HG03066 (cell line): ENCODE data around the gene KMT2D.

ENCODE experiments used
- ATAC-seq: cut with Tn5 transposase; IDR thresholded peaks from one replicate; pipeline ENCODE4 v1.9.1; 2021; ENCODE audit warnings: low read depth; ENCODE audit not compliant: unreplicated experiment

Gene KMT2D

DNA sequence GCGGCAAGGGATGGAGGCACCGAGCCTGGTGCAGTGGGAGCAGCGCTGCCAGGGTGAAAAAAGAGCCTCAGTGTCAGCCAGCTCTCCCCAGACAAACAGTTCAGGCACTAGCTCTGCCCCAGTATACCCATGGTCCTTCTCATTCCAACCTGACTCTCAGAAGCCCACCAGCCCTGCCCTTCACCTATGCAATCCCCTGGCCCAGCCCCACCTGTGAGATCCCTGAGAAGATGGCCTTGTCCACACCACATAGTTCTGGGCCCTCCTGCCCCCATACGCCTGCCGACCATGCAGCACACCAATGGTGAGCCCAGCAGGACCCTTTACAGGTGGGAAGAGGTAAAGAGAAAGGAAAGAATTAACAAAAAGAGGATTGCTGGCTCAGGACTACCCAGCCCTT lies 6.5 kb downstream of the KMT2D start:
- ATAC-seq: no peak

DNA sequence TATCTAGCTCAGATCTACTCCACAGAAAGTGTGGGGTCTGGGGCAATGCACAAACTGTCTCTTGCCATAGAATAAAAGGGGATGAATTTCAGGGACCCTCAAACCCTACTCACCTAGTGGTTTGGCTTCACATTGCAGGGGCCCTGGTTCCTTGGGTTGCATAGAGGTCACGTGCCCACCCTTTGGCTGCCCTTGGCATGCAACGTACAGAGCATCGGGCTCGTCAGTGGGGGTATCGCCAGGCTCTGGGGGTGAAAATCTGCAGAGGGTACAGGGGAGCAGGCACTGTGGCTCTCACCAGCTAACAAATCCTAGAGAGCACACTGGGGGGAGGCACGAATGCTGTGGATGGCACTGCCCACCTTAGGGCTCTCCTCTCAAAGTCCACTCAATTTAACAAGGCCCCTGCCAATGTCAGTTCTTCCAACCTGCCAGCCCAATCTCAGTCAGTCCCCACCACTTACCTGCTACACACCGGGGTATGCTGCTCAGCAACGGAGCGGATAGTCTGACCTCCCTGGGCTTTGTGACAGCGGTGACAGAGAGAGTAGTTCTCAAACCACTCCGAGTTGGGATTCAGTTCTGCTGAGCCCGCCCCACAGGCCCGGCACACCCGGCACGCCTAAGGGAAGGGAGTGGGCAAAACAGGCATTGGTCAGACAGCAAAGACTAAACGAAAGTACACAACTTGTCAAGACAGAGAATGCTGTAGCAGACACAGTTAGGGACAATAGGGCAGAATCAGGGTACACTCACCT lies 8.0 kb downstream of the KMT2D start:
- ATAC-seq: no peak

DNA sequence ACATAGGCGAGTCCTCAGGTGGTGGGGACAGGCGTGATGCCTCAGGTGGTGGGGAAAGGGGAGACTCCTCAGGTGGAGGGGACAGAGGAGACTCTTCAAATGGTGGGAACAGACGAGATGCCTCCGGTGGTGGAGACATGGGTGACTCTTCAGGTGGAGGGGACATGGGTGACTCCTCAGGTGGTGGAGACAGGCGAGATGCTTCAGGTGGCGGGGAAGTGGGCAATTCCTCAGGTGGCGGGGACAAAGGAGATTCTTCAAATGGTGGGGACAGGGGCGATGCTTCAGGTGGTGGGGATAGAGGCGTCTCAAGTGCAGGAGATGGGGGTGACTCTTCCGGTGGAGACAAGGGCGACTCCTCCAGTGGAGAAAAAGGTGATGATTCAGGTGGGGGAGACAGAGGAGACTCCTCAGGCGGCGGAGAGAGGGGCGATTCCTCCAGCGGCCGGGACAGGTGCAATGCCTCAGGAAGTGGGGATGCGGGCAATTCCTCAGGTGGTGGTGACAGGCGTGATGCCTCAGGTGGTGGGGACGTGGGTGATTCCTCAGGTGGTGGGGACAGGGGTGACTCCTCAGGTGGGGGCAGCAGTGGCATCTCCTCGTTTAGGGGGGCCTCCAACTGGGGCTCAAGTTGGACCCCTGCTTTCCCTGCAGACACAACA lies 8.7 kb downstream of the KMT2D start:
- ATAC-seq: no peak

DNA sequence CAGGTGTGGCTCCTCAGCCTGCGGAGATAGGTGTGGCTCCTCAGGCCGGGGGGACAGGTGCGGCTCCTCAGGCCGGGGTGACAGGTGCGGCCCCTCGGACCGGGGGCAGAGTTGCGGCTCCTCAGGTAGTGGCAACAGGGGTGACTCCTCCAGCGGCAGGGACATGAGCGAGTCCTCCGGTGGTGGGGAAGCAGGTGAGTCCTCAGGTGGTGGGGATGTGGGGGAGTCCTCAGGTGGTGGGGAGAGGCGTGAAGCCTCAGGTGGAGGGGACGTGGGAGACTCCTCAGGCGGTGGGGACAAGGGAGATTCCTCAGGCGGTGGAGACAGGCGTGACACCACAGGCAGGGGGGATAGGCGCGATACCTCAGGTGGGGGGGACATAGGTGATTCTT lies 9.2 kb downstream of the KMT2D start:
- ATAC-seq: no peak

DNA sequence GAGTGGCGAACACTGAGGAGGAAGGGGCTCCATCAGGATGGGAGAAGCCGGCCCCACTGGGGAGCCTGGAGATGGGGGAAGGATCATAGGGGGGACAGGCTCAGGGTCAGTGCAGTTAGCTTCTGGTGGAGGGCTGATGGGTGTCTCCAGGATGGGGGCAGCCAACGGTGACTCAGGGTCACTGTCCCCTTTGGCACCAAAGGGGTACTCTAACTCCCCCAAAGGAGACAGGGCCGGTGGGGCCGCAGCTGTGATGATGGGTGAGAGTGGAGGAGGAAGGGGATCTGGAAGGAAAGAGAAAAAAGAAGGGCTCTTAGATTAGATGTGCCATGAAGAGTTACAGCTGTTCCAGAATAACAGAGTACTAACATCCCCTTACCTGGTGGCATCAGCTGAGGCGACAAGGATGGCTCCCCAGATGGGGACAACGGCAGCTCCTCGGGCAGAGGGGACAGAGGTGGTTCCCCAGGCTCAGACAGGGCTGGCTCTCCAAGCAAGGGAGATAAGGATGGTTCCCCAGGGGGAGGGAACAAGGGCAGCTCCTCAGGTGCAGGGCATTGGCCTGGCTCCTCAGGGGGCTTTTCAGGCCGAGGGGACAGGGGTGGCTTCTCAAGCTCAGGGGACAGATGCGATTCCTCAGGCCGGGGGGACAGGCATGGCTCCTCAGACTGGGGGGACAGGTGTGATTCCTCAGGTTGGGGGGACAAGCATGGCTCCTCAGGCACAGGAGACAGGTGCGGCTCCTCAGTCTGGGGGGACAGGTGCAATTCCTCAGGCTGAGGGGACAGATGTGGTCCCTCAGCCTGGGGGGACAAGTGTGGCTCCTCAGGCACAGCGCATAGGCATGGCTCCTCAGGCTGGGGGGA lies 9.9 kb downstream of the KMT2D start:
- no peak for ATAC-seq

DNA sequence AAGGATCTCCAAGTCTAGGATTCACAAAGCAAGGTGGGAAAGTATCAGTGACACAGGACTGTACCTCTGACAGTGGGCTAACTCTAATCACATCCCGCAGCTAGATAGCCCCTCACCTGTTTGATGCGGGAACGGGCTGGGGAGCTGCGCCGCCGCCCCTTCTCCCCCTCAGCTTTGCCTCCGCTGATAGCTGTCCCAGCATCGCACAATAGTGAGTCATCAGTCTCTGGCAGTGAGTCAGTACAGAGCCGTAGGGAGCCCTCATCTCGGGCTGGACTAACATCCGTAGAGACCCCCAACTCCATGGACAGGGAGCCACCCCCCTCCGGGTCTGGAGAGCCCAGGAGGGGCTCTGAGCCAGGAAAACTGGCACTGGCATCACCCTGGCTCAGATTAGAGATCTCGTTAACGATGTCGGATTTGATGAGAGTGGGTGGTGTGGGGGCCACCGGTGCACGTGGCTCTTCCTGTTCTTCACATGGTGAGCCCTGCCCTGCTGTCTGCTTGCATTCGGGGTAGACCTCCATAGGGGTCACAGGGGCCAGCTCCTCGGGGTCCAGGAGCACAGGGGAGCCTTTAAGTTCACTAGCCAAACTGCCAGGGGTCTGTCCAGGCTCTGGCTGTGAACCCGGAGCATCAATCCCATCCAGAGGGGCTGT lies 10.9 kb downstream of the KMT2D start:
- no peak for ATAC-seq

DNA sequence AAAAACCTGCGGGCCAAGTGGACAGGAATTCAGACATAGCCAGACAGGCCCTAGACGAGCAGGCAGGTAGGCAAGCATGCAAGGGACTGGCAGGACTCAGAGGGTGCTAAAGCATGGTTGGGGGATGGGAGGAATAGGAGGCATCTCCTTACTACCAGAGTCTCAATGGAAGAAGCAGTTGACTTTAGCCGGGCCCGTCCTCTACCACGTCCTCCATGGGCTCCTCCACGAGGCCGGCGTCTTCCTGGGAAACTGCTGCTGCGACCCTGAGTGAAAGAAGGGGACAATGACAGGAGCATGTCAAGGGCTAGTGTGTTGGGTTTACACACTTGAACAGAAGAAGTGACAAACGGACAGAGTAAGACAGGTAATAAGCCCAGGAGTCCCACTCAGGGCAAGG lies 11.6 kb downstream of the KMT2D start:
- ATAC-seq: no peak

DNA sequence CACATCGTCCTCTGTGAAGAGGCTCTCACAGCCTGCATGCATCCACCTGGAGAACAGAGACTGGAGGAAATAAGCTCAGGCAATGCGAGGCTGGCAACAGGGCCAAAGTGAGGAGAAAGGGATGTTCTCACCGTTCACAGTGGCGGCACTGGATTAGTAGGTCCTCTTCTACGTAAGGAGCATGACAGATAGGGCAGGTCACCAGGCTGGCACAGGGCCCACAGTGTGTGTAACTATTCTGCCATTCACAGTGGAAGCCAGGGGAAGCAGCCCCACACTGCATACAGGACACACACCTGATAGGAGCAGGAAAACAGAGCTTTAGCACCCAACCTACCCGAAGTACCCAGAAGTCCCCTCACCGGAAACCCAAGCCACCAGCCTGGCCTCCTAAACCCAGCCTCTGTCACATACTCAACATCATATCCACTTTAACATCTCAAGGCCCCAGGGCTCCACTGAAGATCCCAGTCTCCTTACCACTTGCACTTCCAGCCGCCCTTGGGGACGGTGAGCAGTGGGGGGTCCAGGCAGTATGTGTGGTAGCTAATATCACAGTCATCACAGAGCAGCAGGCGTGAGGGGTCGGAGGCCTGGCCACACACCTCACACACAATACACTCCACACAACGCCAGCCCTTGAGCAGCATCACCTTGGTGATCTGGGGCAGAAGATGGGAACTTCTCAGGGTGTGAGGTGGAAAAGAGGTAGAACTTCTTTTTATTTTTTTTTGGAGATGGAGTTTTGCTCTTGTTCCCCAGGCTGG lies 14.3 kb downstream of the KMT2D start:
- ATAC-seq: no peak

DNA sequence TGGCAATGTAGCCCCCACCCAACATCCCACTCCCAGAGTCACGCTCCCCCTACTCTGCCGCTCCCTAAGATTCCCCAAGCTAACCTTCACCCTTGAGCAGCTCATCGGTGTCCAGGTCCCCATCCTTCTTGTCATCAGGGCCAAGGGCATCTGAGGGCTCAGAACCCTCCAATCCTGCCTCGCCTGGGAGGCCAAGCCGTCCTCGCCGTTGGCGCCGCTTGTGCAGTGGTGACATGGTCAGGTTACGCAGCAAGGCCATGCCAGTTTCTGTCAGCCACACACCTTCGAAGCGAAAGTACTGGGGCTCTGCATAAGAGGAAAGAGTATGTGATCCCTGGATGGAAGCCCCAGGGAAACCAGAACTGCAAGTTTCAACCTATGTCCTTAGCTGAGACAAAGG lies 15.9 kb downstream of the KMT2D start:
- ATAC-seq: no peak

DNA sequence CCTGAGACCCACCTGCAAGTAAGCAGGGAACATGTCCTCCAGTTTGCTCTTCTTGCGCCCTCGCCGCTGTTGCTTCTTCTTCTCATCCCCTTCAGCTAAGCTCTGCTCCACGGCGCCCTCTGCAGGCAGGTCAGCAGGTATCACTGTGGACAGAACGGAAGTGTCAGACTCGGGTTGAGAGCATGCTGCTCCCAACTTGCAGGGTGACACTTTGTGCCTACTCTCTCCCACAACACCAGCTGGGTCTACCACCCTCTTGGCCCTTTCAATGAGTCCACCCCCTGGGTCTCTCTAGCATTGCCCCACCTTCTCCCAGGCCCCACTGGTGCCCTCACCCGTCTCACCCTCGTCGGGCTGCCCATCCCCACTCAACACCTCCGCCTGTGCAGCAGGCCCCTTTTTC lies 16.7 kb downstream of the KMT2D start:
- ATAC-seq: no peak

DNA sequence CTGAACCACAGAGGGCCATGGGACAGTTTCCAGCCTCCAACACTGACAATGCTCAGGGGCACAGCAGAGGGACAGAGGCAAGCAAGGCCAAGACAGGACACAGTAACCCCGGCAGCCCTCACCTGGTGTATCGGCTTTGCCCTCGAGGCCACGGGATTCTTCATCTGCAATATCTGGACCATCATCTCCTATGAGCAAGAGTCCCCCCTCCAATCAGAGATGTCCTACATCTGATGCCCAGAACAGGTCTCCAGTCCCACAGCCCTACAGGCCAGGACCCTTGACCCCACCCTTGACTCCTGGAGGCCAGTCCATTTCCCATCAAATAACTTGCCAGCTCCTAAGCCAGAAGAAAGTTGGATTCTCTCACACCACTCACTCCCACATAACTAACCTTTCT lies 17.4 kb downstream of the KMT2D start:
- no peak for ATAC-seq

DNA sequence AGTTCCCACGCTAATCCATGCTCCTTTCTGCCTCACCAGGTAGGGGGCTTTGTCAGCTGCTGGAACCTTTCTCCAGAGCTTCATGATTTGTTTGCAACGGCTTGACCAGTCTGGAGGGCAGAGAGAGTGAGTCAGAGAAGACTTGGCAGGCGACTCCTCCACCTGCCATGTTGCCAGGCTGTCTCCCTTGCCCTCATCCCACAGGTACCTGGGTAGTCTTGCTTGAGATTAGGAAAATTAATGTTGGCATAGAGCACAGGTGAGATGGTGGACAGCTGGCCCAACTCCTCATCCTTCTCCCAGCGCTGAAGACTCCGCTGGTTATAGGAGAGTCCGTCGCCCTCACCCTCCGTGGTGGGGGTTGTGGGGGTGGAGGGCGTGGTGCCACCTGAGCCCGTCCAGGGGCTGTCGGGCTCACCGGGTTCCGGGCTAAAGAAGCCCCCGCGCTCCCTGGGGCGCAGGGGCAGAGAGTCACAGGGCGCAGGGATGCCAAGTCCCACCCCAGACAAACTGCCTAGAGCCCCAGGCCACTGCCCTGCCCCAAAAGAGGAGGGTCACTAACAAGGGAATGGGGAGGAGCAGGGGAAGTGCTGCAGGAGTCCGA lies 18.6 kb downstream of the KMT2D start:
- ATAC-seq: no peak

DNA sequence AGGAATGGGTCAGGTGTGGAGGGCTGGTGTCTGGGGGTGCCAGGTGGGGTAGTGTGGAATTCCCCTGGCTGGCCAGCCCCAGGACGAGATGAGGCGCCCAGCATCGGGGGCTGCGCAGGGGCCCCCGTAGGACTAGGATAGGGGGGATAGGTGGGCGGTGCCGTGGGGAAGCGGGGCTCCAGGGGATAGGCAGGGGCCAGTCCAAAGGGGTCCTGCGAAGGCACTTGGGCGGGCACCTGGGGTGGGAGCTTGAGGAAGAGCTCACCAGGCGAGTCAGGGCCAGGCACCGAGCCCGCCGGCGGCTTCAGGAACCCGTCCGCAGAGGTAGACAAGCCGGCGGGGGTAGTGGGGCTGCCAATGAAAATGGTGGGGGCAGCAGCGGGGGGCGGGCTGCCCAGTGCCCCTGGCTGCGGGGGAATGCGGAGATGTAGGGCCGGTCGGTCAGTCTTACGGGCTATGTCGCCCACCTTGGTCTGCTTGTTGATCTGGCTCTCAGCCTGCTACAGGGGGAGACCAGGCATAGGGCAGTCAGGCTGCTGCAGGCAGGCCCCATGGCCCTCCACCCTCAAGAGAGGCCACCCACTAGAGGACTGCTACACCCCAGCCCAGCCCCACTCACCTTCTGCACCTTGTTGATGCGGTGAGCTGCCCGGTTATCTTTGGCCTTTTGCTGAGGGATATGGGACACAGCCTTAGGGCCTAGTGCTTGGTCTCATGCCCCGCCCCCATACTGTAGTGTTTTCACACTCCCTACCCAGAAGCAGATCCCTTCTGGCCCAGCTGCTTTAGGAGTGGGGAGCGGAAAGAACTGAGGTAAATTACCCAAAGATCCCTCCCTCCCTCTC lies 19.3 kb downstream of the KMT2D start:
- ATAC-seq: no peak

DNA sequence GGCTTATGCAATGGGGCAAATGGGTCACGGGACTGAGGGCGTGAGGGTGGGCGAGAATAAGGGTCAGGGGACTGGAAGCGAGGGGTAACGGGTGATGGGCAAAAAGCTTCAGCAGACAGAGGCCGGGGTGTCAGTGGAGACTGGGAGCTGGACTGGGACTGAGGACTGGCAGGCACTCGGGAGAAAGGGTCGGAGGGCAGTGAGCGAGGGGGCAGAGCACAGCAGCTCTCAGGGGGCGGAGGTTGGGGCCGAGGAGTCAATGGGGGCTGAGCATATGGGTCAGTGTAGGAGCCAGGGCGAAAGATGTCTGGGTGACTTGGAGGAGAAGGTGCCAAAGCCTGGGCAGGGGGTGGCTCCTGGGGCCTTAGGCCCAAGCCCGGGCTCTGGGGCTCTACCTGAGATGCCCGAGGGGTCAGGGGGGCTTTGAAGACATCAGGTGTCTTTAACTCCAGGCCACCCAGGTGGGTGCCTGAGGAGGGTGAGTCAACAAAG lies 20.2 kb downstream of the KMT2D start:
- no peak for ATAC-seq

DNA sequence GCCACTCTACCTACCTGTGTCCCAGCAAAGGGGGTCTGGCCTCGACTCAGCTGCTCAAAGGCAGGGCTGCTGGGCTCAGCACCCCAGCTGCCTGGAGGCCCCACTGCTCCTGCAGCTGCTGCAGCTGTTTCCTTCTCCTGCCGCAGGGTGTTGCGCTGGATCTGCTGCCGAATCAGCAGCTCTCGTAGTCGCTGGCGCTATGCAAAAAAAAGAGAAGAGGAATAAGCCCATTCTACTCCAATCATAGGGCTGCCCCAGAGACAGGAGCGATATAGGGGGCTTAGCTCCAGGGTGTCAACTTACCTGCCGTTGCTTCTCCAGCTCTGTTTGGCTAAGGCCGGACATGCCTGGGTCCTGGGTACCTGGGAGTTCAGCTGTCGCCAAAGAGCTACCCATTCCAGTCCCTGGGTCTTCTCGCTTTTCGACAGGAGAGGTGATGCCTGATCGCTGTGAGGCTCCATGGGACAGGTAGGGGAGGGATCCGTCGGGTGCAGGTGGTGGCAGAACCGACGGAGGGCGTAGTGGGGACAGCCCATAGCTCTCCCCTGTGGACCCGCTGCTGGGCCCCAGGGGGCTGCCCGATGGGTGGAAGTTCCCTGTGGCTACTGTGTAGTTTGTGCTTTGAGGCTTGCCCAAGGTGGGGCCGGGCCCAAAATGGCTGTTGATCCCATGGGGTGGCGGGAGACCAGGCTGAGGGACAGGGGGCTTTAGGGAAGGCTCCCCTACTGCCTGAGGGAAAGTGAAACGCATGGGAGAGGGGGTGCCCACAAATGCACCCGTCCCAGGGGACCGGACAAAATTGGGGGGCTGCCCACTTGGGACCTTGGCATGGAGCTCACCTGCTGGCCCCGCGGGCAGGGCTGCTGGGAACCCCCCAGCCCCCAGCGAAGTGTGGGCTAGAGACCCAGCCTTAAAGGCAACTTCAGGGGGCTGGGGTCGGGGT lies 20.9 kb downstream of the KMT2D start:
- ATAC-seq: no peak

DNA sequence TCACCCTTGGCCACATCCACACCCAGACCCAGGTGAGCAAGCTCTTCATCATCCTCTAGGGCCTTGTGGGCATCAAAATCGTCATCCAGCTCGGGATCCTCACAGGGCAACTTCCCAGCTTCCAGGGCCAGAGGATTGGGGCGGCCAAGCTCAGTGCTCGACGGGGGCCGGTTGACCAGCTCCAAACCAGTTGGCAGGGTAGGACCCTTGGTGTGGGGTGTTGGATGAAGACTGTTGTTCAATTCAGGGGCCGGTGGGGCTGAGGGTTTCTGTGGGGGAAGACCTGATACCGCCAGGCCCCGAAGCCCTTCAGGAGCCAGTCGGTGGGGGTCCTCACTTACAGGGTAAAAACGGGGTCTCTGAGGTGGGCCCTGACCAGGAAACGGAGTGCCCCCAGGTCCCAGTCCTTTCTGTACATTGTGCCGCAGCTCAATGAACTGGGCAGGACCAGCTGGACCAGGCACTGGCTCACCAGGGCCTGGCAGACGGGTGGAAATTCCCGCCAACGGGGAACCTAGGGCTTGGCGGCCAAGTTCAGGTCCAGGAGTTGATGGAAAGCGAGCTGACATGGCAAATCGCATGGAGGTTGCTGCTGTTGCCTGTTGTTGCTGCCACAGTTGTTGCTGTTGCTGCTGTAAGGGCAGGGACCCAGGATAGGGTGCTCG lies 22.2 kb downstream of the KMT2D start:
- no peak for ATAC-seq

DNA sequence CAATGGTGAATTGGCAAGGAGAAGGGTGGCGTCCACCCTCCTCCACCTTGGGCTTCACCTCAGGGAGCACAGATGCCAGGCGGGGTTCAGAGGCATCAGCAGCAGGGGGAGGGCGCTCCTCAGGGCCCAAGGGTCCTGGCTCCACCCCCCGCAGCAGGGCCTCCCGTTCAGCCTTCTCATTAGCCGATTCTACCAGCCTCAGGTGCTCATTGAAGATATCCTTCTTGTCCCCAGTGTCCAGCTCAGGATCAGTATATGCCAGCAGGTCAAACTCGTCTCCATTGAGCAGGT lies 22.7 kb downstream of the KMT2D start:
- no peak for ATAC-seq
